Upper lobe of left lung (tissue), 6 donors: Measurements from ENCODE around the gene KDM8. TPM values are rescaled to one million over a fixed set of nuclear protein-coding genes. Genes with fewer than 3 reads are reported as not detected.

Experiments
- ATAC-seq, 2 donors: fragments of 200-7000 bp; cut with Tn5 transposase; one replicate each; pipeline ENCODE4 v1.9.1; 2022; ENCODE audit warnings: mild to moderate bottlenecking in 2 of 2, moderate library complexity in 2 of 2; ENCODE audit not compliant: low FRiP score in 2 of 2
- DNase-seq, 2 donors: peaks; one replicate each; pipeline ENCODE4 v3.0.0-alpha.2; 2019 to 2020
- H3K27ac ChIP-seq, 4 donors: fragments of 200-600 bp; sonication (generic); one replicate each; pipeline ENCODE4 v1.5.1; 2016 to 2019
- H3K27me3 ChIP-seq, 4 donors: fragments of 200-600 bp; sonication (generic); one replicate each; pipeline ENCODE4 v1.5.1; 2017 to 2019
- H3K36me3 ChIP-seq, 4 donors: fragments of 200-600 bp; sonication (generic); one replicate each; pipeline ENCODE4 v1.5.1; 2016 to 2019
- H3K4me1 ChIP-seq, 4 donors: fragments of 200-600 bp; sonication (generic); one replicate each; pipeline ENCODE4 v1.5.1; 2018 to 2019
- H3K4me3 ChIP-seq, 4 donors: fragments of 200-600 bp; sonication (generic); one replicate each; pipeline ENCODE4 v1.5.1; 2017 to 2019; ENCODE audit warnings: mild to moderate bottlenecking in 2 of 4, moderate library complexity in 1 of 4
- H3K9me3 ChIP-seq, 4 donors: fragments of 200-600 bp; sonication (generic); one replicate each; pipeline ENCODE4 v1.5.1; 2018 to 2019
- CTCF ChIP-seq, 6 experiments: fragments of 450-650 bp in 4 of 6; fragments of 200-600 bp in 2 of 6; sonication (generic) in 2 of 6; IDR thresholded peaks; one replicate each; pipeline ENCODE4 v1.5.1; 2016 to 2019; ENCODE audit warnings: antibody characterized with exemption in 6 of 6
- EP300 ChIP-seq, 4 donors: sonication (generic); formaldehyde crosslinking; IDR thresholded peaks; one replicate each; pipeline ENCODE4 v1.5.1; 2017; ENCODE audit warnings: antibody characterized with exemption in 4 of 4, control low read depth in 2 of 4
- POLR2A ChIP-seq, 4 donors: fragments of 450-650 bp; IDR thresholded peaks; one replicate each; pipeline ENCODE4 v1.5.1; 2016 to 2017; ENCODE audit warnings: antibody characterized with exemption in 4 of 4, mild to moderate bottlenecking in 2 of 4
- POLR2AphosphoS5 ChIP-seq, 2 donors: sonication (generic); formaldehyde crosslinking; IDR thresholded peaks; one replicate each; pipeline ENCODE4 v1.5.1; 2017; ENCODE audit warnings: antibody characterized with exemption in 2 of 2
- WGBS, 2 donors: methylation state at CpG; one replicate each; pipeline ENCODE4 v1.1.5; 2017 to 2018; 5-methylcytosine and 5-hydroxymethylcytosine counted together
- total RNA-seq, 6 donors: library from RNA; depleted of rRNA in 4 of 6; stranded (reverse); fragments of >200 nt in 4 of 6; gene quantifications; one replicate each; pipeline versions ENCODE4 v1.1.0 to v1.2.1, GENCODE V29; 2016 to 2021
- donor health status: DM: no; HTN: no; CAD: no; lungs with moderate emphysema.
- donor health status: DM: no; HTN: yes; CAD: no; lungs with severe emphysema.

KDM8 gene
- total RNA-seq, 6 donors from 2014 or later, result 5.1 to 50.3 (median 6.2) TPM

- ATAC-seq, result no peak
- no peak for DNase-seq
- Histone ChIP-seq H3K27me3 (no peaks in the 10 kb centered on the region), H3K9me3 (no peaks in the 10 kb centered on the region), H3K27ac (no peak overlapping the region), H3K4me1 (peaks cover 1 to 16% (median 6%) of the 10 kb centered on the region in 4 donors), H3K4me3 (no peak overlapping the region), H3K36me3 (peaks cover 0 to 56% (median 24%) of the 10 kb centered on the region in 4 donors)
- 95 to 99% methylated on average over 4 to 9 of the region's 9 CpGs for WGBS, 2 donors
- TF ChIP-seq POLR2AphosphoS5 (IDR thresholded peaks at IDR 0.05), result no peak
- TF ChIP-seq EP300 (IDR thresholded peaks at IDR 0.05), result no peak
- no peak for TF ChIP-seq CTCF (IDR thresholded peaks at IDR 0.05)
- TF ChIP-seq POLR2A (IDR thresholded peaks at IDR 0.05), result no peak
These were observed 15.4 kb downstream of the KDM8 start for GRCh38 chr16:27218756-27219155.

- Histone ChIP-seq H3K27me3 (no peaks in the 10 kb centered on the region), H3K27ac (no peak overlapping the region), H3K4me3 (no peak overlapping the region), H3K36me3 (peaks cover 0 to 56% (median 25%) of the 10 kb centered on the region in 4 donors), H3K9me3 (no peaks in the 10 kb centered on the region), H3K4me1 (peaks cover 3 to 19% (median 6%) of the 10 kb centered on the region in 4 donors)
- ATAC-seq (no peak), DNase-seq (no peak)
- 83 to 89% methylated on average over 5 to 10 of the region's 10 CpGs for WGBS, 2 donors
- TF ChIP-seq EP300 (IDR thresholded peaks at IDR 0.05) (no peak), POLR2A (IDR thresholded peaks at IDR 0.05) (no peak), POLR2AphosphoS5 (IDR thresholded peaks at IDR 0.05) (no peak), CTCF (IDR thresholded peaks at IDR 0.05) (no peak)
These were observed 15.8 kb downstream of the KDM8 start for GRCh38 chr16:27219161-27219560.

GRCh38 chr16:27220120-27220519 is 16.8 kb downstream of the KDM8 start:
- DNase-seq (no peak), ATAC-seq (no peak)
- TF ChIP-seq EP300 (IDR thresholded peaks at IDR 0.05) (no peak), CTCF (IDR thresholded peaks at IDR 0.05) (no peak), POLR2AphosphoS5 (IDR thresholded peaks at IDR 0.05) (no peak), POLR2A (IDR thresholded peaks at IDR 0.05) (no peak)
- Histone ChIP-seq H3K27ac (no peak overlapping the region), H3K9me3 (no peaks in the 10 kb centered on the region), H3K4me1 (peaks cover 3 to 21% (median 6%) of the 10 kb centered on the region in 4 donors), H3K27me3 (no peaks in the 10 kb centered on the region), H3K4me3 (no peak overlapping the region), H3K36me3 (peaks cover 0 to 56% (median 28%) of the 10 kb centered on the region in 4 donors)
- 91 to 96% methylated on average over 9 of the region's 9 CpGs for WGBS, 2 donors

GRCh38 chr16:27220527-27220926 is 17.2 kb downstream of the KDM8 start:
- DNase-seq (no peak), ATAC-seq (no peak)
- 90 to 100% methylated on average over 7 to 8 of the region's 8 CpGs for WGBS, 2 donors
- no peak overlapping the region for H3K27ac ChIP-seq
- peaks cover 0 to 57% (median 29%) of the 10 kb centered on the region in 4 donors for H3K36me3 ChIP-seq
- TF ChIP-seq POLR2AphosphoS5 (IDR thresholded peaks at IDR 0.05) (no peak), EP300 (IDR thresholded peaks at IDR 0.05) (no peak), CTCF (IDR thresholded peaks at IDR 0.05) (no peak), POLR2A (IDR thresholded peaks at IDR 0.05) (no peak)
- no peaks in the 10 kb centered on the region for H3K9me3 ChIP-seq
- H3K4me1 ChIP-seq, result peaks cover 3 to 21% (median 6%) of the 10 kb centered on the region in 4 donors
- no peak overlapping the region for H3K4me3 ChIP-seq
- no peaks in the 10 kb centered on the region for H3K27me3 ChIP-seq

GRCh38 chr16:27220991-27221390 is 17.7 kb downstream of the KDM8 start:
- no peak overlapping the region for H3K4me3 ChIP-seq
- no peaks in the 10 kb centered on the region for H3K9me3 ChIP-seq
- H3K4me1 ChIP-seq, result peaks cover 3 to 21% (median 6%) of the 10 kb centered on the region in 4 donors
- DNase-seq (no peak), ATAC-seq (no peak)
- WGBS, 2 donors, result 93 to 97% methylated on average over 7 to 16 of the region's 16 CpGs
- no peaks in the 10 kb centered on the region for H3K27me3 ChIP-seq
- H3K36me3 ChIP-seq, result peaks cover 0 to 56% (median 25%) of the 10 kb centered on the region in 4 donors
- no peak overlapping the region for H3K27ac ChIP-seq
- TF ChIP-seq EP300 (IDR thresholded peaks at IDR 0.05) (no peak), POLR2A (IDR thresholded peaks at IDR 0.05) (no peak), CTCF (IDR thresholded peaks at IDR 0.05) (no peak), POLR2AphosphoS5 (IDR thresholded peaks at IDR 0.05) (no peak)
